ENCODE data around the gene PPP1R37. TPM values are rescaled to one million over a fixed set of nuclear protein-coding genes. Genes with fewer than 3 reads are reported as not detected.
A peak's percentile ranks its signal among the peaks of the same experiment; 100 is the strongest.

Gene PPP1R37
- total RNA-seq, 1 donor, result 31.1 TPM

DNA sequence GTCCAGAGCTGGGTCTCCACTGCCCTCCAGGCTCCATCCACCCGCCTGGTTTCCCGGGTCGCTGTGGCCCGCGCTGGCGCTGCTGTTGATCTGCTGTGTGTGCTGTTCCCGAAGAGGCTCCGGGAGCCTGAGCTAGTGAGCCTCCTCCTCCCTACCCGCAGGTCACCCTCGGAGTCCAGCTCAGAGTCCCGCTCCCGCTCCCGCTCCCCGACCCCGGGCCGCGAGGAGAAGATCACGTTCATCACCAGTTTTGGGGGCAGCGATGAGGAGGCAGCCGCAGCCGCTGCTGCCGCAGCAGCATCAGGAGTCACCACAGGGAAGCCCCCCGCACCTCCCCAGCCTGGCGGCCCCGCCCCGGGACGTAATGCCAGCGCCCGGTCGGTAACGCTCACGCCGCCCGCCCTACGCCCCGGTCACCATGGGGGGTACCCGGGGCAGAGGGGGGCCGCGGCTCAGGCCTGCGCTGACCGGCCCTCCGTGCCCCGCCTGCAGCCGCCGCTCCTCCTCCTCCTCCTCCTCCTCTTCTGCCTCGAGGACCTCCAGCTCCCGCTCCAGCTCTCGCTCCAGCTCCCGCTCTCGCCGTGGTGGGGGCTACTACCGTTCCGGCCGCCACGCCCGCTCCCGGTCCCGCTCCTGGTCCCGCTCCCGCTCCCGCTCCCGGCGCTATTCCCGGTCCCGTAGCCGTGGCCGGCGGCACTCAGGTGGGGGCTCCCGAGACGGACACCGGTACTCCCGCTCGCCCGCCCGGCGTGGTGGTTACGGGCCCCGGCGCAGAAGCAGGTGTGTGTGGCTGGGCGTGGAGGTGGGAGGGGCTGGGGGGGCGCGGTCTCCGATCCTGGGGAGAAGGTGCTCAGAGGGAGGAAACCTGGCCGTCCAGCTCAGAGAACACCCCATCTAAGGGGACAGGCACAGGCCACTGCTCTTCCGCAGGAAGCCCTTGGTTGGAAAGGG, 28.9 kb upstream of the PPP1R37 start:
- no peak for DNase-seq (ENCODE audit: low read depth)
- no peak overlapping the region for H3K4me3 ChIP-seq (ENCODE audit: low read depth, low read length)
- TF ChIP-seq, protein P1, sequence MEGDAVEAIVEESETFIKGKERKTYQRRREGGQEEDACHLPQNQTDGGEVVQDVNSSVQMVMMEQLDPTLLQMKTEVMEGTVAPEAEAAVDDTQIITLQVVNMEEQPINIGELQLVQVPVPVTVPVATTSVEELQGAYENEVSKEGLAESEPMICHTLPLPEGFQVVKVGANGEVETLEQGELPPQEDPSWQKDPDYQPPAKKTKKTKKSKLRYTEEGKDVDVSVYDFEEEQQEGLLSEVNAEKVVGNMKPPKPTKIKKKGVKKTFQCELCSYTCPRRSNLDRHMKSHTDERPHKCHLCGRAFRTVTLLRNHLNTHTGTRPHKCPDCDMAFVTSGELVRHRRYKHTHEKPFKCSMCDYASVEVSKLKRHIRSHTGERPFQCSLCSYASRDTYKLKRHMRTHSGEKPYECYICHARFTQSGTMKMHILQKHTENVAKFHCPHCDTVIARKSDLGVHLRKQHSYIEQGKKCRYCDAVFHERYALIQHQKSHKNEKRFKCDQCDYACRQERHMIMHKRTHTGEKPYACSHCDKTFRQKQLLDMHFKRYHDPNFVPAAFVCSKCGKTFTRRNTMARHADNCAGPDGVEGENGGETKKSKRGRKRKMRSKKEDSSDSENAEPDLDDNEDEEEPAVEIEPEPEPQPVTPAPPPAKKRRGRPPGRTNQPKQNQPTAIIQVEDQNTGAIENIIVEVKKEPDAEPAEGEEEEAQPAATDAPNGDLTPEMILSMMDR (IDR thresholded peaks at IDR 0.05; ENCODE audit: insufficient read depth, low read depth, low read length), result no peak

DNA sequence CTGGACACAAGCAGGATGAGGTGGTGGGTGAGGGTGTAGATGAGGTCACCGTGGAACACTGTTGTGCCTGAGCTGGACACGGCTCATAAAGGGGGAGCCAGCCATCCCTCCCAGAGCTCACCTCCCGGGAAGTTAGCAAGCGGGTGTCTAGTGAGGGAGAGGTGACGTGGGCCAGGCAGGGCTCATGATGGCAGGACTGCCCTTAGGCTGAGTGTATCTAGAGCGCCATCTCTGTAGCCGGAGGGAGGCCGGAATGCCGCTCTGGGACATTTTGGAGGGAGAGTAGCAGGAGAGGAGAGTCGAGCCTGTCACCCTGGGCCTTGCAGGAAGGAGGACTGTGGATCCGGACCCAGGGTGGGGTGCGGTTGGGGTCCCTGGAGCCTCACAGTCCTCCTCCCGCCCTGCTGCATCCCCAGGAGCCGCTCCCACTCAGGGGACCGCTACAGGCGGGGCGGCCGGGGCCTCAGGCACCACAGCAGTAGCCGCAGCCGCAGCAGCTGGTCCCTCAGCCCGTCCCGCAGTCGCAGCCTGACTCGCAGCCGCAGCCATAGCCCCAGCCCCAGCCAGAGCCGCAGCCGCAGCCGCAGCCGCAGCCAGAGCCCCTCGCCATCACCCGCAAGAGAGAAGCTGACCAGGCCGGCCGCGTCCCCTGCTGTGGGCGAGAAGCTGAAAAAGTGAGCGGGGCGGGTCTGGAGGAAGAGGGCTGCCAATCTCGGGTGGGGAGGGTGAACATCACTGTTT, 25.9 kb upstream of the PPP1R37 start:
- TF ChIP-seq, protein P1 (IDR thresholded peaks at IDR 0.05; ENCODE audit: insufficient read depth, low read depth, low read length), result no peak
- DNase-seq (ENCODE audit: low read depth), result no peak
- H3K4me3 ChIP-seq (ENCODE audit: low read depth, low read length), result no peak overlapping the region

DNA sequence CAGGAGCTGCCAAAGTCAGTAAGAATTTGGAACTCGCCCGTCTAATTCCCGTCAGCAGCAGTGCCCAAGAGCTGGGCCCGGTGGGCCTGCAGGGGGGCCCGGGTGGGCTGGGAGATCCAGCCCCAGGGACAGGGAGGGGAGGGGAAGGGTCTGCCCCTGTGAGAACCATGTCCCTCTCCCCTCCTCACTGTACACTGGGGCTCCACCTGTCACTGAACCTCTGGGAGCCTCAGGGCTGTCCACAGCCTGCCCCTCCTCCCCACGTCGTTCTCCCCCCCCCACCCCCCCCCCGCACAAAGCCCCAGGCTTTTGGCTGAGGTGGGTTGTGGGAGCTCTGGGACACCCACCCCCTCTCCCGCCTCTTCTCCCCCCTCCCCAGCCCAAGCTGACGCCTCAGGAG, 24.9 kb upstream of the PPP1R37 start:
- TF ChIP-seq, protein P1 (IDR thresholded peaks at IDR 0.05; ENCODE audit: insufficient read depth, low read depth, low read length), result no peak
- no peak for DNase-seq (ENCODE audit: low read depth)
- no peak overlapping the region for H3K4me3 ChIP-seq (ENCODE audit: low read depth, low read length)

DNA sequence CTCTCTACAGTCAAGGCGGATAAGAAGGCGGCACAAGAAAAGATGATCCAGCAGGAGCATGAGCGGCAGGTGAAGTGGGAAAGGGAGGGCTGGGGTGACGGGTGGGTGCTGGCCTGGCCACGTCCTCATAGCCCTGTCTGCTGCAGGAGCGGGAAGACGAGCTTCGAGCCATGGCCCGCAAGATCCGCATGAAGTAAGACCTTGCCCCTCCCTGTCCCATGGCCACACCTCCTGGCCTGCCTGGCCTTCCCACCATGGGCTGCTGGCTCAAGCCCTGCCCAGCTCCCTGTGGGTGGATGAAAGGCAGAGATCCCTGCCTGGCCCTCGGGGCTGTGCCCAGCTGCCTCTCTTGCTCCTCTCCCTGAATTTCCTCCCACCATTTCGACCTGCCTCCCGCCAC, 23.9 kb upstream of the PPP1R37 start:
- TF ChIP-seq, protein P1 (IDR thresholded peaks at IDR 0.05; ENCODE audit: insufficient read depth, low read depth, low read length), result no peak
- peak; percentile 36 for DNase-seq (ENCODE audit: low read depth)

DNA sequence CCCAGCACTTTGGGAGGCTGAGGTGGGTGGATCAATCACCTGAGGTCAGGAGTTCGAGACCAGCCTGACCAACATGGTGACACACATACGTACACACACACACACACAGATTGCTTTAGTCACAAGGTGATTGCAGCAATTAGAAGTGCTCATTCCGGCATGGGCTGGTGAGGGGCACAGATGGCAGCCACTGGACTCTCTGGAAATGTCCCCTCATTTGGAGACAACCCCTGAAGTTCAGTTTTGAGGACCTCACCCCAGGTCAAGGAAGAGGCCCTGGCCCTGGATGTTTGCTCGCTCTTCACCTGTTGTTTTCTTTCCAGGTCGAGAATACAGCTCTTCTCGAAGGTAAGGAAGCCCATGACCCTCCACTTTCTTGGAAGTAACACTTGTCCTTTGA, 22.8 kb upstream of the PPP1R37 start:
- H3K4me3 ChIP-seq (ENCODE audit: low read depth, low read length), result no peak overlapping the region
- TF ChIP-seq, protein P1 (IDR thresholded peaks at IDR 0.05; ENCODE audit: insufficient read depth, low read depth, low read length), result no peak
- no peak for DNase-seq (ENCODE audit: low read depth)

More for the DNA sequence above, 23.9 kb upstream of the PPP1R37 start:
- no peak overlapping the region for H3K4me3 ChIP-seq (ENCODE audit: low read depth, low read length)

DNA sequence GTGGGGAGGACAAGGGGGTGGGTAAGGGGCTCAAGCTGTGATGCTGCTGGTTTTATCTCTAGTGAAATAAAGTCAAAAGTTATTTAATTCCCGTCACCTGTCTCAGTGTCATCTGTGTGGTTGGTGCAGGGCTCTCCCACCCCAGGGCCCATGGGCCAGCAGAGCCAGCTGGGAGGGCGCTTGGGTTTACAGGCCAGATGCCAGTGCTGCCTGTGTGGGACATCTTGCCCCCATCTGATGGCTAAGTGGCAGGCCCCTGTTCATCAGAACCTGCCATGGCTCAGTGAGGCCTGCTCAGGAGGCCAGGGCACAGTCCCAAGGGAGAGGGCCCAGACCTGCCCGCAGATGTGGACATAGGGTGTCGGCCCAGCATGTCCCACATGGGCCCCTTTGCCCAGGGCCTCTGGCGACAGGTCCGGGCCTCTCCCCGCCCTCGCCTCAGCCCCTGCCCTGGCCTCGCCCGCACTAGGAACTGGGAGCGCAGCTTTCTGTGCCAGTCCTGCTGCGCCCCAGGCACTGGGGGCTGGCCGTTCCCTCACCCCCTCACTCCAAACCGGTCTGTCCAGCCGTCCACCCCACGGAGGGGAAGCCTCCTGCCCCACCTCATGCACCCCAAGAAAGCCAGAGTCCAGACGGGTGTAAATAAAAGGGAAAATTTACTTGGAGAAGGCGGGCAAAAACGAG, 22.0 kb upstream of the PPP1R37 start:
- DNase-seq (ENCODE audit: low read depth), result no peak
- H3K4me3 ChIP-seq (ENCODE audit: low read depth, low read length), result no peak overlapping the region
- TF ChIP-seq, protein P1 (IDR thresholded peaks at IDR 0.05; ENCODE audit: insufficient read depth, low read depth, low read length), result no peak

Data from fibroblast of villous mesenchyme (primary cell).